GM12878 (cell line): Measurements from ENCODE around the gene ARHGAP22. TPM values are rescaled to one million over a fixed set of nuclear protein-coding genes. Genes with fewer than 3 reads are reported as not detected.

Experiments used
- BACH1 ChIP-seq: fragments of 450-650 bp; IDR thresholded peaks from 2 replicates; pipeline ENCODE4 v1.6.1; 2017; ENCODE audit warnings: mild to moderate bottlenecking, borderline replicate concordance
- BHLHE40 ChIP-seq, 2 experiments: fragments of 450-650 bp in 1 of 2; IDR thresholded peaks; 2 replicates each; pipeline ENCODE4 v1.6.1; 2011 to 2017; ENCODE audit warnings: low read depth in 2 of 2, borderline replicate concordance in 1 of 2, improper control_type of control experiment in 1 of 2, low read length in 1 of 2, mild to moderate bottlenecking in 1 of 2
- CREM ChIP-seq: IDR thresholded peaks from 2 replicates; pipeline ENCODE4 v1.6.1; 2014; ENCODE audit warnings: antibody characterized with exemption, low read depth
- GATAD2B ChIP-seq: fragments of 450-650 bp; conservative IDR thresholded peaks from 2 replicates; pipeline ENCODE4 v1.6.1; 2017; ENCODE audit warnings: low read depth, mild to moderate bottlenecking, moderate library complexity
- JUNB ChIP-seq: IDR thresholded peaks from 2 replicates; pipeline ENCODE4 v1.6.1; 2016; ENCODE audit warnings: antibody characterized with exemption, mild to moderate bottlenecking
- KDM1A ChIP-seq: fragments of 200-600 bp; sonication (generic); IDR thresholded peaks from 2 replicates; pipeline ENCODE4 v1.6.1; 2016; ENCODE audit warnings: borderline replicate concordance
- NBN ChIP-seq: fragments of 450-650 bp; IDR thresholded peaks from 2 replicates; pipeline ENCODE4 v1.6.1; 2016
- POLR2AphosphoS2 ChIP-seq: IDR thresholded peaks from 2 replicates; pipeline ENCODE4 v1.6.1; 2011; ENCODE audit warnings: low read depth, mild to moderate bottlenecking, low read length, improper control_type of control experiment, moderate library complexity
- RBBP5 ChIP-seq: fragments of 200-600 bp; sonication (generic); conservative IDR thresholded peaks from 2 replicates; pipeline ENCODE4 v1.6.1; 2016
- RCOR1 ChIP-seq: conservative IDR thresholded peaks from 2 replicates; pipeline ENCODE4 v1.6.1; 2012; ENCODE audit warnings: low read depth, low read length, improper control_type of control experiment
- SPI1 ChIP-seq: IDR thresholded peaks from 2 replicates; pipeline ENCODE4 v1.6.1; 2011; ENCODE audit warnings: low read depth, mild to moderate bottlenecking, low read length, moderate library complexity, borderline replicate concordance; ENCODE audit not compliant: insufficient read depth
- SREBF1 ChIP-seq: IDR thresholded peaks from 2 replicates; pipeline ENCODE4 v1.6.1; 2012; ENCODE audit warnings: mild to moderate bottlenecking, low read length
- ZNF384 ChIP-seq: IDR thresholded peaks from 2 replicates; pipeline ENCODE4 v1.6.1; 2012; ENCODE audit warnings: low read depth, mild to moderate bottlenecking, low read length, improper control_type of control experiment, borderline replicate concordance
- ZNF622 ChIP-seq: fragments of 450-650 bp; IDR thresholded peaks from 2 replicates; pipeline ENCODE4 v1.6.1; 2017; ENCODE audit warnings: mild to moderate bottlenecking, inconsistent platforms
- polyA plus RNA-seq, 11 experiments: library from polyadenylated mRNA; depleted of rRNA in 4 of 11; unstranded in 6 of 11; stranded (reverse) in 5 of 11; fragments of >200 nt; fragmentation: Nextera tagmentation in 4 of 11; fragmentation: Illumina TruSeq in 1 of 11; extraction: Ambion mirVana in 4 of 11; extraction: Trizol in 1 of 11; gene quantifications; 1 replicate in 1 of 11; 2 replicates in 10 of 11; pipeline versions ENCODE4 v1.2.1 to v1.2.3, GENCODE V29; 2011 to 2016; ENCODE audit warnings: inconsistent platforms in 2 of 11, missing spikeins in 2 of 11, low read depth in 1 of 11
- total RNA-seq, 4 experiments: library from RNA; depleted of rRNA in 3 of 4; stranded (reverse); fragments of >200 nt in 3 of 4; fragmentation: Illumina TruSeq in 1 of 4; extraction: Trizol in 1 of 4; gene quantifications; 2 replicates each; pipeline versions ENCODE4 v1.2.1 to v1.2.3, GENCODE V29; 2013 to 2021
- TF ChIP-seq, protein P1 (sequence below): fragments of 450-650 bp; formaldehyde crosslinking; IDR thresholded peaks from 2 replicates; pipeline ENCODE4 v1.5.0; 2022; ENCODE audit warnings: mild to moderate bottlenecking, missing genetic modification characterization
- TF ChIP-seq, protein P2 (sequence below): fragments of 450-650 bp; formaldehyde crosslinking; IDR thresholded peaks from 2 replicates; pipeline ENCODE4 v1.4.0; 2022; ENCODE audit warnings: mild to moderate bottlenecking, moderate library complexity
- TF ChIP-seq, protein P3 (sequence below), 3 experiments: IDR thresholded peaks in 2 of 3; conservative IDR thresholded peaks in 1 of 3; 2 replicates each; pipeline ENCODE4 v1.5.1; 2011; ENCODE audit warnings: low read depth in 3 of 3, low read length in 3 of 3, mild to moderate bottlenecking in 3 of 3, control low read depth in 2 of 3, moderate library complexity in 2 of 3, inconsistent platforms in 1 of 3, mixed read lengths in 1 of 3; ENCODE audit not compliant: control insufficient read depth in 2 of 3, insufficient read depth in 1 of 3; ENCODE audit errors: extremely low read depth in 1 of 3
- TF ChIP-seq, protein P4 (sequence below): fragments of 450-650 bp; IDR thresholded peaks from 2 replicates; pipeline ENCODE4 v1.6.1; 2017; ENCODE audit warnings: mild to moderate bottlenecking, moderate library complexity

Gene ARHGAP22
- total and polyA plus RNA-seq, 10 of the 15 experiments (the other 5 are each of a cell fraction or from before 2014, with no cell fraction given), result 0.07 to 0.61 (median 0.18) TPM; not detected in 5

DNA sequence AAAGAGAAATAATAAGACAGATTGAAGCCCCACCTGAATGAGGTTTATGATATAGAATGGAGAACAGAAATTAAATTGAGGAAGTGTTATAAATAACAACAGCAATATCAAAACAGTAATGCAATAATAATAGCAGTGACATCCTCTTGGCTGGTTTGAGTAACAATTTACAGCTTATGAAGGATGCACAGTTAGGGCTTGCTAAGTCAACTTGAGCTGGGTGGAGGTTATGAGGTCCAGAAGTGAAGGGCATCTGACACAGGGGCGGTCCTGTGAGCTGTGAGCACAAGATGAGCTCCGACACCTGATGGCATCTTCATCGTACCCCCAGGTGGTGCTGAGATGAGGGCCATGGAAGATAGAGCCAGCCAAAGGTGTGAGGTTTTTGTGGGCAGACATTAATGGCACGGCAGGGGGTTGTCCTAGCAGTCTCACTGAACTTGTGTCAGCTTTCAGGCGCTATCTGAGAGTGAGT, 30.5 kb downstream of the ARHGAP22 start (continued):
- TF ChIP-seq, protein P1, sequence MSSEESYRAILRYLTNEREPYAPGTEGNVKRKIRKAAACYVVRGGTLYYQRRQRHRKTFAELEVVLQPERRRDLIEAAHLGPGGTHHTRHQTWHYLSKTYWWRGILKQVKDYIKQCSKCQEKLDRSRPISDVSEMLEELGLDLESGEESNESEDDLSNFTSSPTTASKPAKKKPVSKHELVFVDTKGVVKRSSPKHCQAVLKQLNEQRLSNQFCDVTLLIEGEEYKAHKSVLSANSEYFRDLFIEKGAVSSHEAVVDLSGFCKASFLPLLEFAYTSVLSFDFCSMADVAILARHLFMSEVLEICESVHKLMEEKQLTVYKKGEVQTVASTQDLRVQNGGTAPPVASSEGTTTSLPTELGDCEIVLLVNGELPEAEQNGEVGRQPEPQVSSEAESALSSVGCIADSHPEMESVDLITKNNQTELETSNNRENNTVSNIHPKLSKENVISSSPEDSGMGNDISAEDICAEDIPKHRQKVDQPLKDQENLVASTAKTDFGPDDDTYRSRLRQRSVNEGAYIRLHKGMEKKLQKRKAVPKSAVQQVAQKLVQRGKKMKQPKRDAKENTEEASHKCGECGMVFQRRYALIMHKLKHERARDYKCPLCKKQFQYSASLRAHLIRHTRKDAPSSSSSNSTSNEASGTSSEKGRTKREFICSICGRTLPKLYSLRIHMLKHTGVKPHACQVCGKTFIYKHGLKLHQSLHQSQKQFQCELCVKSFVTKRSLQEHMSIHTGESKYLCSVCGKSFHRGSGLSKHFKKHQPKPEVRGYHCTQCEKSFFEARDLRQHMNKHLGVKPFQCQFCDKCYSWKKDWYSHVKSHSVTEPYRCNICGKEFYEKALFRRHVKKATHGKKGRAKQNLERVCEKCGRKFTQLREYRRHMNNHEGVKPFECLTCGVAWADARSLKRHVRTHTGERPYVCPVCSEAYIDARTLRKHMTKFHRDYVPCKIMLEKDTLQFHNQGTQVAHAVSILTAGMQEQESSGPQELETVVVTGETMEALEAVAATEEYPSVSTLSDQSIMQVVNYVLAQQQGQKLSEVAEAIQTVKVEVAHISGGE (CRISPR knock-in tag), result no peak
- TF ChIP-seq ZNF622, result no peak
- TF ChIP-seq, protein P2, sequence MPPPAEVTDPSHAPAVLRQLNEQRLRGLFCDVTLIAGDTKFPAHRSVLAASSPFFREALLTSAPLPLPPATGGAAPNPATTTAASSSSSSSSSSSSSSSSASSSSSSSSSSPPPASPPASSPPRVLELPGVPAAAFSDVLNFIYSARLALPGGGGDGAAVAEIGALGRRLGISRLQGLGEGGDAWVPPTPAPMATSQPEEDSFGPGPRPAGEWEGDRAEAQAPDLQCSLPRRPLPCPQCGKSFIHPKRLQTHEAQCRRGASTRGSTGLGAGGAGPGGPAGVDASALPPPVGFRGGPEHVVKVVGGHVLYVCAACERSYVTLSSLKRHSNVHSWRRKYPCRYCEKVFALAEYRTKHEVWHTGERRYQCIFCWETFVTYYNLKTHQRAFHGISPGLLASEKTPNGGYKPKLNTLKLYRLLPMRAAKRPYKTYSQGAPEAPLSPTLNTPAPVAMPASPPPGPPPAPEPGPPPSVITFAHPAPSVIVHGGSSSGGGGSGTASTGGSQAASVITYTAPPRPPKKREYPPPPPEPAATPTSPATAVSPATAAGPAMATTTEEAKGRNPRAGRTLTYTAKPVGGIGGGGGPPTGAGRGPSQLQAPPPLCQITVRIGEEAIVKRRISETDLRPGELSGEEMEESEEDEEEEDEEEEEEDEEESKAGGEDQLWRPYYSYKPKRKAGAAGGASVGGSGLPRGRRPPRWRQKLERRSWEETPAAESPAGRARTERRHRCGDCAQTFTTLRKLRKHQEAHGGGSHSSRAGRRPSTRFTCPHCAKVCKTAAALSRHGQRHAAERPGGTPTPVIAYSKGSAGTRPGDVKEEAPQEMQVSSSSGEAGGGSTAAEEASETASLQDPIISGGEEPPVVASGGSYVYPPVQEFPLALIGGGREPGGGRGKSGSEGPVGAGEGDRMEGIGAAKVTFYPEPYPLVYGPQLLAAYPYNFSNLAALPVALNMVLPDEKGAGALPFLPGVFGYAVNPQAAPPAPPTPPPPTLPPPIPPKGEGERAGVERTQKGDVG (CRISPR knock-in tag), result no peak
- no peak for TF ChIP-seq POLR2AphosphoS2
- TF ChIP-seq, protein P3, sequence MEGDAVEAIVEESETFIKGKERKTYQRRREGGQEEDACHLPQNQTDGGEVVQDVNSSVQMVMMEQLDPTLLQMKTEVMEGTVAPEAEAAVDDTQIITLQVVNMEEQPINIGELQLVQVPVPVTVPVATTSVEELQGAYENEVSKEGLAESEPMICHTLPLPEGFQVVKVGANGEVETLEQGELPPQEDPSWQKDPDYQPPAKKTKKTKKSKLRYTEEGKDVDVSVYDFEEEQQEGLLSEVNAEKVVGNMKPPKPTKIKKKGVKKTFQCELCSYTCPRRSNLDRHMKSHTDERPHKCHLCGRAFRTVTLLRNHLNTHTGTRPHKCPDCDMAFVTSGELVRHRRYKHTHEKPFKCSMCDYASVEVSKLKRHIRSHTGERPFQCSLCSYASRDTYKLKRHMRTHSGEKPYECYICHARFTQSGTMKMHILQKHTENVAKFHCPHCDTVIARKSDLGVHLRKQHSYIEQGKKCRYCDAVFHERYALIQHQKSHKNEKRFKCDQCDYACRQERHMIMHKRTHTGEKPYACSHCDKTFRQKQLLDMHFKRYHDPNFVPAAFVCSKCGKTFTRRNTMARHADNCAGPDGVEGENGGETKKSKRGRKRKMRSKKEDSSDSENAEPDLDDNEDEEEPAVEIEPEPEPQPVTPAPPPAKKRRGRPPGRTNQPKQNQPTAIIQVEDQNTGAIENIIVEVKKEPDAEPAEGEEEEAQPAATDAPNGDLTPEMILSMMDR (IDR thresholded peaks at IDR 0.05 in 2 of 3, conservative IDR thresholded peaks at IDR 0.05 in 1 of 3; ENCODE audit: control insufficient read depth in 2 of 3, extremely low read depth in 1 of 3, insufficient read depth in 1 of 3, low read depth in 3 of 3, low read length in 3 of 3), result no peak
- TF ChIP-seq BHLHE40 (IDR thresholded peaks at IDR 0.05; ENCODE audit: borderline replicate concordance in 1 of 2, low read depth in 2 of 2, low read length in 1 of 2), result no peak
- TF ChIP-seq KDM1A, result no peak
- no peak for TF ChIP-seq RBBP5
- TF ChIP-seq GATAD2B, result no peak
- TF ChIP-seq NBN, result no peak
- no peak for TF ChIP-seq RCOR1
- TF ChIP-seq JUNB, result peak; percentile 75
- TF ChIP-seq BACH1, result no peak
- TF ChIP-seq SREBF1, result no peak
- TF ChIP-seq CREM, result 0 out of 2 replicates have a peak, but pooled peaks have one; percentile 13
- TF ChIP-seq, protein P4, sequence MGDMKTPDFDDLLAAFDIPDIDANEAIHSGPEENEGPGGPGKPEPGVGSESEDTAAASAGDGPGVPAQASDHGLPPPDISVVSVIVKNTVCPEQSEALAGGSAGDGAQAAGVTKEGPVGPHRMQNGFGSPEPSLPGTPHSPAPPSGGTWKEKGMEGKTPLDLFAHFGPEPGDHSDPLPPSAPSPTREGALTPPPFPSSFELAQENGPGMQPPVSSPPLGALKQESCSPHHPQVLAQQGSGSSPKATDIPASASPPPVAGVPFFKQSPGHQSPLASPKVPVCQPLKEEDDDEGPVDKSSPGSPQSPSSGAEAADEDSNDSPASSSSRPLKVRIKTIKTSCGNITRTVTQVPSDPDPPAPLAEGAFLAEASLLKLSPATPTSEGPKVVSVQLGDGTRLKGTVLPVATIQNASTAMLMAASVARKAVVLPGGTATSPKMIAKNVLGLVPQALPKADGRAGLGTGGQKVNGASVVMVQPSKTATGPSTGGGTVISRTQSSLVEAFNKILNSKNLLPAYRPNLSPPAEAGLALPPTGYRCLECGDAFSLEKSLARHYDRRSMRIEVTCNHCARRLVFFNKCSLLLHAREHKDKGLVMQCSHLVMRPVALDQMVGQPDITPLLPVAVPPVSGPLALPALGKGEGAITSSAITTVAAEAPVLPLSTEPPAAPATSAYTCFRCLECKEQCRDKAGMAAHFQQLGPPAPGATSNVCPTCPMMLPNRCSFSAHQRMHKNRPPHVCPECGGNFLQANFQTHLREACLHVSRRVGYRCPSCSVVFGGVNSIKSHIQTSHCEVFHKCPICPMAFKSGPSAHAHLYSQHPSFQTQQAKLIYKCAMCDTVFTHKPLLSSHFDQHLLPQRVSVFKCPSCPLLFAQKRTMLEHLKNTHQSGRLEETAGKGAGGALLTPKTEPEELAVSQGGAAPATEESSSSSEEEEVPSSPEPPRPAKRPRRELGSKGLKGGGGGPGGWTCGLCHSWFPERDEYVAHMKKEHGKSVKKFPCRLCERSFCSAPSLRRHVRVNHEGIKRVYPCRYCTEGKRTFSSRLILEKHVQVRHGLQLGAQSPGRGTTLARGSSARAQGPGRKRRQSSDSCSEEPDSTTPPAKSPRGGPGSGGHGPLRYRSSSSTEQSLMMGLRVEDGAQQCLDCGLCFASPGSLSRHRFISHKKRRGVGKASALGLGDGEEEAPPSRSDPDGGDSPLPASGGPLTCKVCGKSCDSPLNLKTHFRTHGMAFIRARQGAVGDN, result no peak
- TF ChIP-seq SPI1, result peak; percentile 73
- no peak for TF ChIP-seq ZNF384
